ENCODE results near the gene NELL1. TPM values are rescaled to one million over a fixed set of nuclear protein-coding genes. Genes with fewer than 3 reads are reported as not detected.

The NELL1 gene
- total RNA-seq, 1 experiment from 2014 or later = 0.19 TPM

- no peaks in the 10 kb centered on the region for H3K27me3 ChIP-seq (ENCODE audit: low read length)
- H3K4me2 ChIP-seq (ENCODE audit: low read depth, low read length, poor library complexity, severe bottlenecking) = no peak overlapping the region
- H3K9ac ChIP-seq (ENCODE audit: low read length) = no peak overlapping the region
- H3K9me2 ChIP-seq (replicated peaks; ENCODE audit: insufficient read depth, low read length) = no peaks in the 10 kb centered on the region
- no peak for DNase-seq
- H3K27ac ChIP-seq (ENCODE audit: low read length) = no peak overlapping the region
- no peak overlapping the region for H2AFZ ChIP-seq (ENCODE audit: low read length)
- no peak overlapping the region for H3K4me3 ChIP-seq (ENCODE audit: low read length)
- no peaks in the 10 kb centered on the region for H3K9me3 ChIP-seq (ENCODE audit: low read length)
- no peaks in the 10 kb centered on the region for H3K36me3 ChIP-seq (ENCODE audit: insufficient read depth, low read length)
- no peaks in the 10 kb centered on the region for H3K4me1 ChIP-seq (ENCODE audit: low read length)
- no peaks in the 10 kb centered on the region for H4K20me1 ChIP-seq (ENCODE audit: insufficient read depth, low read depth, low read length)
- no peaks in the 10 kb centered on the region for H3K79me2 ChIP-seq (ENCODE audit: low read length)
Measured at GRCh38 chr11:20966489-20966888, 297.1 kb downstream of the NELL1 start.

DNA sequence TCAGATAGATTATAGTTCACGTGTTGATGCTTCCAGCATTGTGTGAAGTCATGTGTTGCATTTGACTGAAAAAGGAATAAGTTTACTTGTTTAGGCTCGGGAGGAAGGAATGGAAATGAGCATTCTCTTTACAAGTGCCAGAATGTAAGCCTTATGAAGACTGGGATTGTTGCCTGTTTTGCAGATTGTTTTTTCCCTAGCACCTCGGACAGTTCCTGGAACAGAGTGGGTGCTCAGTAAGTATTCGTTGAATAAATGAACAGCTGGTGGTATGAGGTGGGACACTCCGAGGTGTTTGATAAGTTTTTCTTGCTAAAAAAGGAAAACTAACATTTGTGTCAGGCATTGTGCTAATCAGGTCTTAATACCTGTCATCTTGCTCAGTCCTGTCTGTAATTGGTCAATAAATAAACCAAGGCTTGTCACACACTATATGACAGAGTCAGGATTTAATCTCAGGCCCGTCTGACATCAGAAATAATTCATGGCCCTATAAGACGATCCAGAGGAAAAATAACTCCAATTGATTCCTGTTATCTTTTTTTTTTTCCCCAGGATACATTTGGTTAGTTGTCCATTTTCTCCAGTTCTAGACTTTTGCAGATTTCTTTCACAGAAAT lies 304.7 kb downstream of the NELL1 start:
- no peak for DNase-seq
- H3K79me2 ChIP-seq (ENCODE audit: low read length) = no peaks in the 10 kb centered on the region
- no peak overlapping the region for H3K4me2 ChIP-seq (ENCODE audit: low read depth, low read length, poor library complexity, severe bottlenecking)
- H3K4me3 ChIP-seq (ENCODE audit: low read length) = no peak overlapping the region
- H3K27ac ChIP-seq (ENCODE audit: low read length) = no peak overlapping the region
- no peaks in the 10 kb centered on the region for H3K9me2 ChIP-seq (replicated peaks; ENCODE audit: insufficient read depth, low read length)
- H4K20me1 ChIP-seq (ENCODE audit: insufficient read depth, low read depth, low read length) = no peaks in the 10 kb centered on the region
- no peaks in the 10 kb centered on the region for H3K27me3 ChIP-seq (ENCODE audit: low read length)
- no peak overlapping the region for H2AFZ ChIP-seq (ENCODE audit: low read length)
- H3K9me3 ChIP-seq (ENCODE audit: low read length) = no peaks in the 10 kb centered on the region
- no peaks in the 10 kb centered on the region for H3K4me1 ChIP-seq (ENCODE audit: low read length)
- H3K9ac ChIP-seq (ENCODE audit: low read length) = no peak overlapping the region
- H3K36me3 ChIP-seq (ENCODE audit: insufficient read depth, low read length) = no peaks in the 10 kb centered on the region

DNA sequence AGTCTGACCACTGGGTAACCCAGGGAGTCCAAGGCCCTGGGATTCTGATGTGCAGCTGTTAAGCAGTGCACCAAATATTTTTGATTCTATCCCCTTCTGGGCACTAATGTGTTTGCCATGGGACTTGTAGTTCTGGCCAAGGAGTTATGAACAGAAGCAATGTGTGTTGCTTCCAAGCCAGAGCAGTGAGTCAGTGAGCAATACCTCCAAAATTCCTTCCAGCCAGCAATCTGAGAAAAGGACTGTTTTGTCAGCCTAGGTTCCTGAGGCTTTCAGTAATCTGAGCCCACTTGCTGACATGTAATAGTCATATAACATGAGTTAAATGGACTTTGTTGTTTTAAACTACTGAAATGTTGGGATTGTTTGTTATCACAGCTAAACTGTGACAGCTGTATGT lies 311.4 kb downstream of the NELL1 start:
- no peaks in the 10 kb centered on the region for H3K27me3 ChIP-seq (ENCODE audit: low read length)
- no peak overlapping the region for H3K27ac ChIP-seq (ENCODE audit: low read length)
- H3K9ac ChIP-seq (ENCODE audit: low read length) = no peak overlapping the region
- no peak overlapping the region for H3K4me3 ChIP-seq (ENCODE audit: low read length)
- no peaks in the 10 kb centered on the region for H3K4me1 ChIP-seq (ENCODE audit: low read length)
- H3K9me2 ChIP-seq (replicated peaks; ENCODE audit: insufficient read depth, low read length) = no peaks in the 10 kb centered on the region
- H2AFZ ChIP-seq (ENCODE audit: low read length) = no peak overlapping the region
- DNase-seq = no peak
- H3K36me3 ChIP-seq (ENCODE audit: insufficient read depth, low read length) = no peaks in the 10 kb centered on the region
- H3K79me2 ChIP-seq (ENCODE audit: low read length) = no peaks in the 10 kb centered on the region
- no peak overlapping the region for H3K4me2 ChIP-seq (ENCODE audit: low read depth, low read length, poor library complexity, severe bottlenecking)
- no peaks in the 10 kb centered on the region for H3K9me3 ChIP-seq (ENCODE audit: low read length)
- H4K20me1 ChIP-seq (ENCODE audit: insufficient read depth, low read depth, low read length) = no peaks in the 10 kb centered on the region

- H3K36me3 ChIP-seq (ENCODE audit: insufficient read depth, low read length) = no peaks in the 10 kb centered on the region
- no peak overlapping the region for H3K4me2 ChIP-seq (ENCODE audit: low read depth, low read length, poor library complexity, severe bottlenecking)
- 0 out of 2 replicates have a peak, but pooled peaks cover 2% of the 10 kb centered on the region for H3K27me3 ChIP-seq (ENCODE audit: low read length)
- H2AFZ ChIP-seq (ENCODE audit: low read length) = no peak overlapping the region
- no peaks in the 10 kb centered on the region for H3K4me1 ChIP-seq (ENCODE audit: low read length)
- H3K27ac ChIP-seq (ENCODE audit: low read length) = no peak overlapping the region
- H4K20me1 ChIP-seq (ENCODE audit: insufficient read depth, low read depth, low read length) = no peaks in the 10 kb centered on the region
- no peaks in the 10 kb centered on the region for H3K79me2 ChIP-seq (ENCODE audit: low read length)
- H3K4me3 ChIP-seq (ENCODE audit: low read length) = no peak overlapping the region
- no peak overlapping the region for H3K9ac ChIP-seq (ENCODE audit: low read length)
- no peak for DNase-seq
- no peaks in the 10 kb centered on the region for H3K9me2 ChIP-seq (replicated peaks; ENCODE audit: insufficient read depth, low read length)
- no peaks in the 10 kb centered on the region for H3K9me3 ChIP-seq (ENCODE audit: low read length)
Measured at GRCh38 chr11:20990447-20990846, 321.1 kb downstream of the NELL1 start.

- no peak overlapping the region for H3K4me2 ChIP-seq (ENCODE audit: low read depth, low read length, poor library complexity, severe bottlenecking)
- H3K4me3 ChIP-seq (ENCODE audit: low read length) = no peak overlapping the region
- H3K36me3 ChIP-seq (ENCODE audit: insufficient read depth, low read length) = no peaks in the 10 kb centered on the region
- no peak for DNase-seq
- H3K9me3 ChIP-seq (ENCODE audit: low read length) = no peaks in the 10 kb centered on the region
- 0 out of 2 replicates have a peak, but pooled peaks cover 2% of the 10 kb centered on the region for H3K27me3 ChIP-seq (ENCODE audit: low read length)
- H3K27ac ChIP-seq (ENCODE audit: low read length) = no peak overlapping the region
- no peaks in the 10 kb centered on the region for H4K20me1 ChIP-seq (ENCODE audit: insufficient read depth, low read depth, low read length)
- no peaks in the 10 kb centered on the region for H3K79me2 ChIP-seq (ENCODE audit: low read length)
- no peak overlapping the region for H3K9ac ChIP-seq (ENCODE audit: low read length)
- no peaks in the 10 kb centered on the region for H3K9me2 ChIP-seq (replicated peaks; ENCODE audit: insufficient read depth, low read length)
- H2AFZ ChIP-seq (ENCODE audit: low read length) = no peak overlapping the region
- no peaks in the 10 kb centered on the region for H3K4me1 ChIP-seq (ENCODE audit: low read length)
Measured at GRCh38 chr11:20991471-20991870, 322.1 kb downstream of the NELL1 start.

- H4K20me1 ChIP-seq (ENCODE audit: insufficient read depth, low read depth, low read length) = no peaks in the 10 kb centered on the region
- H2AFZ ChIP-seq (ENCODE audit: low read length) = no peak overlapping the region
- no peak overlapping the region for H3K4me2 ChIP-seq (ENCODE audit: low read depth, low read length, poor library complexity, severe bottlenecking)
- H3K79me2 ChIP-seq (ENCODE audit: low read length) = no peaks in the 10 kb centered on the region
- H3K9ac ChIP-seq (ENCODE audit: low read length) = no peak overlapping the region
- no peak overlapping the region for H3K27ac ChIP-seq (ENCODE audit: low read length)
- no peaks in the 10 kb centered on the region for H3K36me3 ChIP-seq (ENCODE audit: insufficient read depth, low read length)
- H3K4me1 ChIP-seq (ENCODE audit: low read length) = no peaks in the 10 kb centered on the region
- no peak overlapping the region for H3K4me3 ChIP-seq (ENCODE audit: low read length)
- no peaks in the 10 kb centered on the region for H3K27me3 ChIP-seq (ENCODE audit: low read length)
- DNase-seq = no peak
- no peaks in the 10 kb centered on the region for H3K9me2 ChIP-seq (replicated peaks; ENCODE audit: insufficient read depth, low read length)
- no peaks in the 10 kb centered on the region for H3K9me3 ChIP-seq (ENCODE audit: low read length)
Measured at GRCh38 chr11:21007297-21007696, 337.9 kb downstream of the NELL1 start.

- no peak overlapping the region for H2AFZ ChIP-seq (ENCODE audit: low read length)
- no peaks in the 10 kb centered on the region for H3K9me2 ChIP-seq (replicated peaks; ENCODE audit: insufficient read depth, low read length)
- no peaks in the 10 kb centered on the region for H3K36me3 ChIP-seq (ENCODE audit: insufficient read depth, low read length)
- H4K20me1 ChIP-seq (ENCODE audit: insufficient read depth, low read depth, low read length) = no peaks in the 10 kb centered on the region
- H3K9ac ChIP-seq (ENCODE audit: low read length) = no peak overlapping the region
- no peaks in the 10 kb centered on the region for H3K79me2 ChIP-seq (ENCODE audit: low read length)
- H3K4me3 ChIP-seq (ENCODE audit: low read length) = no peak overlapping the region
- H3K27ac ChIP-seq (ENCODE audit: low read length) = no peak overlapping the region
- DNase-seq = no peak
- H3K27me3 ChIP-seq (ENCODE audit: low read length) = no peaks in the 10 kb centered on the region
- H3K4me2 ChIP-seq (ENCODE audit: low read depth, low read length, poor library complexity, severe bottlenecking) = no peak overlapping the region
- H3K9me3 ChIP-seq (ENCODE audit: low read length) = no peaks in the 10 kb centered on the region
- no peaks in the 10 kb centered on the region for H3K4me1 ChIP-seq (ENCODE audit: low read length)
Measured at GRCh38 chr11:21018248-21018647, 348.9 kb downstream of the NELL1 start.

- Histone ChIP-seq H3K36me3 (ENCODE audit: insufficient read depth, low read length) (no peaks in the 10 kb centered on the region), H3K9ac (ENCODE audit: low read length) (no peak overlapping the region), H2AFZ (ENCODE audit: low read length) (no peak overlapping the region), H4K20me1 (ENCODE audit: insufficient read depth, low read depth, low read length) (no peaks in the 10 kb centered on the region), H3K4me2 (ENCODE audit: low read depth, low read length, poor library complexity, severe bottlenecking) (no peak overlapping the region), H3K27me3 (ENCODE audit: low read length) (no peaks in the 10 kb centered on the region), H3K9me3 (ENCODE audit: low read length) (no peaks in the 10 kb centered on the region), H3K4me3 (ENCODE audit: low read length) (no peak overlapping the region), H3K79me2 (ENCODE audit: low read length) (no peaks in the 10 kb centered on the region), H3K27ac (ENCODE audit: low read length) (no peak overlapping the region), H3K4me1 (ENCODE audit: low read length) (no peaks in the 10 kb centered on the region), H3K9me2 (replicated peaks; ENCODE audit: insufficient read depth, low read length) (no peaks in the 10 kb centered on the region)
- DNase-seq = no peak
Measured at GRCh38 chr11:21026685-21027084, 357.3 kb downstream of the NELL1 start.

All from Karpas-422 (cell line).